OCI-LY1 (cell line): ENCODE data around the gene IGFBP2.

Experiments used
- H2AFZ ChIP-seq: fragments of 200-600 bp; sonication (generic), shearing (Covaris generic); 2 replicates; pipeline ENCODE4 v1.6.0; 2014; ENCODE audit warnings: antibody characterized with exemption, mild to moderate bottlenecking, low read length
- H3F3A ChIP-seq: fragments of 200-600 bp; sonication (generic), shearing (Covaris generic); 2 replicates; pipeline ENCODE4 v1.6.0; 2014; ENCODE audit warnings: mild to moderate bottlenecking, antibody characterized with exemption, low read length, moderate library complexity; ENCODE audit not compliant: insufficient read depth
- H3K27ac ChIP-seq: fragments of 200-600 bp; sonication (generic); 2 replicates; pipeline ENCODE4 v1.5.1; 2014; ENCODE audit warnings: low read length, mixed run types, mild to moderate bottlenecking, low read depth; ENCODE audit not compliant: poor library complexity, severe bottlenecking
- H3K27me3 ChIP-seq: fragments of 200-600 bp; sonication (generic); 2 replicates; pipeline ENCODE4 v1.6.0; 2014; ENCODE audit warnings: antibody characterized with exemption, mild to moderate bottlenecking, low read length, moderate library complexity; ENCODE audit not compliant: insufficient read depth
- H3K36me3 ChIP-seq: fragments of 200-600 bp; sonication (generic); 2 replicates; pipeline ENCODE4 v1.6.1; 2014; ENCODE audit warnings: mild to moderate bottlenecking, antibody characterized with exemption, low read length, moderate library complexity, mixed read lengths; ENCODE audit not compliant: insufficient read depth
- H3K4me1 ChIP-seq: fragments of 200-600 bp; sonication (generic); 2 replicates; pipeline ENCODE4 v1.5.1; 2014; ENCODE audit warnings: mild to moderate bottlenecking, low read length, moderate library complexity; ENCODE audit not compliant: insufficient read depth, severe bottlenecking
- H3K4me2 ChIP-seq: fragments of 200-600 bp; sonication (generic), shearing (Covaris generic); 2 replicates; pipeline ENCODE4 v1.6.1; 2014; ENCODE audit warnings: low read length
- H3K4me3 ChIP-seq: fragments of 200-600 bp; sonication (generic); 2 replicates; pipeline ENCODE4 v1.5.1; 2014; ENCODE audit warnings: low read length, low read depth, mild to moderate bottlenecking, mixed read lengths; ENCODE audit not compliant: poor library complexity, severe bottlenecking
- H3K79me2 ChIP-seq: fragments of 200-600 bp; shearing (Covaris generic); 2 replicates; pipeline ENCODE4 v1.6.1; 2016; ENCODE audit warnings: mixed run types, low read length, mixed read lengths; ENCODE audit not compliant: insufficient read depth
- H3K9ac ChIP-seq: fragments of 200-600 bp; sonication (generic), shearing (Covaris generic); 2 replicates; pipeline ENCODE4 v1.6.1; 2014; ENCODE audit warnings: mild to moderate bottlenecking, low read length, mixed read lengths
- H3K9me2 ChIP-seq: fragments of 200-600 bp; sonication (generic), shearing (Covaris generic); 2 replicates; pipeline ENCODE4 v1.6.1; 2014; ENCODE audit warnings: low read depth, mild to moderate bottlenecking, low read length, mixed read lengths
- H3K9me3 ChIP-seq: fragments of 200-600 bp; shearing (Covaris generic); 2 replicates; pipeline ENCODE4 v1.6.1; 2014; ENCODE audit warnings: low read length, mixed read lengths
- H4K20me1 ChIP-seq: fragments of 200-600 bp; sonication (generic), shearing (Covaris generic); 2 replicates; pipeline ENCODE4 v1.6.0; 2016; ENCODE audit warnings: mild to moderate bottlenecking, low read length; ENCODE audit not compliant: insufficient read depth
- EZH2 ChIP-seq: fragments of 200-600 bp; sonication (generic), shearing (Covaris generic); IDR thresholded peaks from 2 replicates; pipeline ENCODE4 v1.8.0; 2017; ENCODE audit warnings: borderline replicate concordance, mixed run types, mild to moderate bottlenecking, antibody characterized with exemption, low read length, moderate library complexity, mixed read lengths
- TF ChIP-seq, protein P1 (sequence below): fragments of 200-600 bp; sonication (generic), shearing (Covaris generic); IDR thresholded peaks from 2 replicates; pipeline ENCODE4 v1.5.1; 2017; ENCODE audit warnings: mild to moderate bottlenecking, antibody characterized with exemption, low read length, moderate library complexity, mixed read lengths

Gene IGFBP2

DNA sequence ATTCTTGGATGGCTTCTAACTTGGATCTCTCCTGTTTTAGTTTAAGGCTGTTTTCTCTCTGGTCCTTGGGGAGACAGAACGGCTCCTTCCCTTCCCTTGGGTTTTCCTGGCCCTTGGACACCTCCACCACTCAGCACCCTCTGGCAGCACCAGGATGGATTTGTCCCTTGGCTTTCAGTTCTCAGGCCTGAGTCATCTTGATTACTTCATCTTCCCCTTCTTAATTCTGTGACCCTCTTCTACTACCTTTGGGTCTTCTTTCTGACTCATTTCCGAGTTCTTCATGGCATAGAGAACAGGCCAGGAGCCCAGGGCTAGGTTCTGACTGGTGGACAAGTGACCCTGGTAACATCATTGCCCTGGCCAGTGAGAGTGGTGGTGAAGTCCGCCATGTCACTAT is 14.9 kb downstream of the IGFBP2 start:
- Histone ChIP-seq H3K4me2 (no peak overlapping the region), H3K4me1 (no peaks in the 10 kb centered on the region)
- TF ChIP-seq EZH2 = no peak
- TF ChIP-seq, protein P1, sequence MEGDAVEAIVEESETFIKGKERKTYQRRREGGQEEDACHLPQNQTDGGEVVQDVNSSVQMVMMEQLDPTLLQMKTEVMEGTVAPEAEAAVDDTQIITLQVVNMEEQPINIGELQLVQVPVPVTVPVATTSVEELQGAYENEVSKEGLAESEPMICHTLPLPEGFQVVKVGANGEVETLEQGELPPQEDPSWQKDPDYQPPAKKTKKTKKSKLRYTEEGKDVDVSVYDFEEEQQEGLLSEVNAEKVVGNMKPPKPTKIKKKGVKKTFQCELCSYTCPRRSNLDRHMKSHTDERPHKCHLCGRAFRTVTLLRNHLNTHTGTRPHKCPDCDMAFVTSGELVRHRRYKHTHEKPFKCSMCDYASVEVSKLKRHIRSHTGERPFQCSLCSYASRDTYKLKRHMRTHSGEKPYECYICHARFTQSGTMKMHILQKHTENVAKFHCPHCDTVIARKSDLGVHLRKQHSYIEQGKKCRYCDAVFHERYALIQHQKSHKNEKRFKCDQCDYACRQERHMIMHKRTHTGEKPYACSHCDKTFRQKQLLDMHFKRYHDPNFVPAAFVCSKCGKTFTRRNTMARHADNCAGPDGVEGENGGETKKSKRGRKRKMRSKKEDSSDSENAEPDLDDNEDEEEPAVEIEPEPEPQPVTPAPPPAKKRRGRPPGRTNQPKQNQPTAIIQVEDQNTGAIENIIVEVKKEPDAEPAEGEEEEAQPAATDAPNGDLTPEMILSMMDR = no peak

DNA sequence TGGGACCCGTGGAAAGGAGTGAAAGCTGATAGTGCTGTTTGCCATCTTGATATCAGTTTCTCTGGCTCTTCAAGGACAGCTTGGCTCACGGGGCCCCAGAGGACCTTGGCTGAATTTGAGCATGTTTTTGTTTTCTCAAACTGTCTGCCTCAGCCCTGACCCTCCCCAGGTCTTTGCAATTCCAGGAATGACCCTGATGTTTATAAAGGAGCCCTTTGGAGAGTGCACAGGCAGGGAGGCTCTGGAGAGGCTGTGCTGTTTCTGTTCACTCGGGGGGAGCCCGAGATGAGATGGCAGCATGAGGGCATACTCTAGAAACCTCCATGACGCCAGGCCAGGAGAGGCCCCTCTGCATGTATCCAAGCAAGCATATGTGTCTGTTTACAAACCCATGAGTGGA is 16.4 kb downstream of the IGFBP2 start:
- no peak overlapping the region for H2AFZ ChIP-seq
- 0 out of 2 replicates have a peak, but pooled peaks cover 2% of the 10 kb centered on the region for H3K9me3 ChIP-seq
- H3K36me3 ChIP-seq = no peaks in the 10 kb centered on the region
- H3F3A ChIP-seq = no peaks in the 10 kb centered on the region
- no peak overlapping the region for H3K27ac ChIP-seq
- H3K4me3 ChIP-seq = no peak overlapping the region
- H3K4me1 ChIP-seq = no peaks in the 10 kb centered on the region
- H4K20me1 ChIP-seq = no peaks in the 10 kb centered on the region
- H3K9me2 ChIP-seq = no peaks in the 10 kb centered on the region
- no peak overlapping the region for H3K4me2 ChIP-seq
- H3K9ac ChIP-seq = no peak overlapping the region
- no peaks in the 10 kb centered on the region for H3K27me3 ChIP-seq
- TF ChIP-seq, protein P1 = no peak
- no peak for TF ChIP-seq EZH2
- H3K79me2 ChIP-seq = no peaks in the 10 kb centered on the region

More for the DNA sequence above, 14.9 kb downstream of the IGFBP2 start:
- H3K9ac ChIP-seq = no peak overlapping the region
- H2AFZ ChIP-seq = no peak overlapping the region
- 0 out of 2 replicates have a peak, but pooled peaks cover 2% of the 10 kb centered on the region for H3K9me3 ChIP-seq
- no peaks in the 10 kb centered on the region for H3K36me3 ChIP-seq
- H3K27ac ChIP-seq = no peak overlapping the region
- no peaks in the 10 kb centered on the region for H3K9me2 ChIP-seq
- no peaks in the 10 kb centered on the region for H4K20me1 ChIP-seq
- no peaks in the 10 kb centered on the region for H3K79me2 ChIP-seq
- no peaks in the 10 kb centered on the region for H3K27me3 ChIP-seq
- H3F3A ChIP-seq = no peaks in the 10 kb centered on the region
- no peak overlapping the region for H3K4me3 ChIP-seq

DNA sequence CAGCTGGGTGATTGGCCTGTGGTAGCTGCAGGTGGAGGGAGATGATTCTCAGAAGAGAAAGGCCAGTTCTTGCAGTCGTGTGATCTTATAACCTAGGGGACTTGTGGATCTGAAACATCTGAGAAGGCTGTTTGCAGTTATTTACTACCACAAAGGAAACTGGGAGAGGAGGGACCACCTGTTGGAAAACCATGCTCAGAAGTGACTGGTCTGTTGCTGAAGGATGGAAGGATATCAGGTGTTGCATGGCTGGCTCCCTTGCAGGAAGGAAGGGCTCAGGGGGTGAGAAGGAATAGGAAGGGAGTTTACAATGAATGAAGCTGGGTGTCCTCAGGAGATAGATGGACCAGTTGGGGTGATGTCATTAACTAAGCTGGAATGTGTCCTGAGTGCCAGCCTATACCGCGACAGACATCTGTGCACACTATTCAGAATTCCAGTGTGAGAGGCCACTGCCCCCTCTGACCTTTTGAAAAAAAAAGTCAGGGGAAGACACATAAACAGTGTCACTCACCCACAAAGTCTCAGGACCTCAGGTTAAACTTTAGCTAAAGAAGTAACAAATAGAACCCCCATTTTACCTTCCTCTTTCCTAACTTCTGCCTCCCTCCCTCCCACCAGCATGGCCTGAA is 17.5 kb downstream of the IGFBP2 start:
- no peaks in the 10 kb centered on the region for H3F3A ChIP-seq
- no peak overlapping the region for H3K4me2 ChIP-seq
- TF ChIP-seq EZH2 = no peak
- TF ChIP-seq, protein P1 = no peak
- no peak overlapping the region for H3K9ac ChIP-seq
- H2AFZ ChIP-seq = no peak overlapping the region
- no peak overlapping the region for H3K4me3 ChIP-seq
- H3K27ac ChIP-seq = no peak overlapping the region
- no peaks in the 10 kb centered on the region for H3K27me3 ChIP-seq
- H3K79me2 ChIP-seq = no peaks in the 10 kb centered on the region
- H3K36me3 ChIP-seq = no peaks in the 10 kb centered on the region
- H4K20me1 ChIP-seq = no peaks in the 10 kb centered on the region
- 0 out of 2 replicates have a peak, but pooled peaks cover 2% of the 10 kb centered on the region for H3K9me3 ChIP-seq
- H3K9me2 ChIP-seq = no peaks in the 10 kb centered on the region
- H3K4me1 ChIP-seq = no peaks in the 10 kb centered on the region
